Measurements from ENCODE around the gene CELSR2. TPM values are rescaled to one million over a fixed set of nuclear protein-coding genes. Genes with fewer than 3 reads are reported as not detected.

Gene CELSR2
- total and polyA plus RNA-seq, 2 experiments from 2014 or later = 11.2 to 35.1 TPM

DNA sequence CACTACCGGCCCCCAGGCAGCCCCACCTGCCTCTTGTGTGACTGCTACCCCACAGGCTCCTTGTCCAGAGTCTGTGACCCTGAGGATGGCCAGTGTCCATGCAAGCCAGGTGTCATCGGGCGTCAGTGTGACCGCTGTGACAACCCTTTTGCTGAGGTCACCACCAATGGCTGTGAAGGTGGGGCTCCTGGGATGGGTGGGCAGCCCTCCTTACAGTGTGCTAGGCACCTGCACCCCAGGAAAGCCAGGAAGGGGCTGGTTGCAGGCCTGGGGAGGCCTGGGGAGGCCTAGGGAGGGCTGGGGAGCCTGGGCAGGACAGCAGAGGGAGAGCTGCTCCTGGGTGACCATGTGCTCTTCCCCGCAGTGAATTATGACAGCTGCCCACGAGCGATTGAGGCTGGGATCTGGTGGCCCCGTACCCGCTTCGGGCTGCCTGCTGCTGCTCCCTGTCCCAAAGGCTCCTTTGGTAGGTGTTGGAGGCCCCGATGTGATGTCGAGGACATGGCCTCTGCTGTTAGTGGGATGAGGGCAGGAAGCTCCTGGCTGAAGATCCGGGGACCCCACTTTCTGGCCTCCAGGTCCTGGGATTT lies 16.5 kb downstream of the CELSR2 start:
- Histone ChIP-seq H3K4me2 (no peak overlapping the region), H3F3A (replicated peaks; ENCODE audit: low read depth) (0 out of 2 replicates have a peak, but pooled peaks cover 5% of the 10 kb centered on the region), H2AFZ (no peak overlapping the region), H3K27me3 (ENCODE audit: insufficient read depth) (no peaks in the 10 kb centered on the region), H3K36me3 (ENCODE audit: insufficient read depth) (no peaks in the 10 kb centered on the region), H4K20me1 (replicated peaks; ENCODE audit: insufficient read depth) (no peaks in the 10 kb centered on the region), H3K4me1 (ENCODE audit: insufficient read depth) (no peaks in the 10 kb centered on the region), H3K4me3 (no peak overlapping the region), H3K27ac (ENCODE audit: low read depth) (no peak overlapping the region), H3K9me2 (ENCODE audit: insufficient read depth) (no peaks in the 10 kb centered on the region), H3K79me2 (replicated peaks; ENCODE audit: insufficient read depth) (no peaks in the 10 kb centered on the region)
- peaks cover 9% of the 10 kb centered on the region for H3K27me3 Mint-ChIP-seq (ENCODE audit: insufficient read depth, low read depth, poor library complexity)
- TF ChIP-seq, protein P1, sequence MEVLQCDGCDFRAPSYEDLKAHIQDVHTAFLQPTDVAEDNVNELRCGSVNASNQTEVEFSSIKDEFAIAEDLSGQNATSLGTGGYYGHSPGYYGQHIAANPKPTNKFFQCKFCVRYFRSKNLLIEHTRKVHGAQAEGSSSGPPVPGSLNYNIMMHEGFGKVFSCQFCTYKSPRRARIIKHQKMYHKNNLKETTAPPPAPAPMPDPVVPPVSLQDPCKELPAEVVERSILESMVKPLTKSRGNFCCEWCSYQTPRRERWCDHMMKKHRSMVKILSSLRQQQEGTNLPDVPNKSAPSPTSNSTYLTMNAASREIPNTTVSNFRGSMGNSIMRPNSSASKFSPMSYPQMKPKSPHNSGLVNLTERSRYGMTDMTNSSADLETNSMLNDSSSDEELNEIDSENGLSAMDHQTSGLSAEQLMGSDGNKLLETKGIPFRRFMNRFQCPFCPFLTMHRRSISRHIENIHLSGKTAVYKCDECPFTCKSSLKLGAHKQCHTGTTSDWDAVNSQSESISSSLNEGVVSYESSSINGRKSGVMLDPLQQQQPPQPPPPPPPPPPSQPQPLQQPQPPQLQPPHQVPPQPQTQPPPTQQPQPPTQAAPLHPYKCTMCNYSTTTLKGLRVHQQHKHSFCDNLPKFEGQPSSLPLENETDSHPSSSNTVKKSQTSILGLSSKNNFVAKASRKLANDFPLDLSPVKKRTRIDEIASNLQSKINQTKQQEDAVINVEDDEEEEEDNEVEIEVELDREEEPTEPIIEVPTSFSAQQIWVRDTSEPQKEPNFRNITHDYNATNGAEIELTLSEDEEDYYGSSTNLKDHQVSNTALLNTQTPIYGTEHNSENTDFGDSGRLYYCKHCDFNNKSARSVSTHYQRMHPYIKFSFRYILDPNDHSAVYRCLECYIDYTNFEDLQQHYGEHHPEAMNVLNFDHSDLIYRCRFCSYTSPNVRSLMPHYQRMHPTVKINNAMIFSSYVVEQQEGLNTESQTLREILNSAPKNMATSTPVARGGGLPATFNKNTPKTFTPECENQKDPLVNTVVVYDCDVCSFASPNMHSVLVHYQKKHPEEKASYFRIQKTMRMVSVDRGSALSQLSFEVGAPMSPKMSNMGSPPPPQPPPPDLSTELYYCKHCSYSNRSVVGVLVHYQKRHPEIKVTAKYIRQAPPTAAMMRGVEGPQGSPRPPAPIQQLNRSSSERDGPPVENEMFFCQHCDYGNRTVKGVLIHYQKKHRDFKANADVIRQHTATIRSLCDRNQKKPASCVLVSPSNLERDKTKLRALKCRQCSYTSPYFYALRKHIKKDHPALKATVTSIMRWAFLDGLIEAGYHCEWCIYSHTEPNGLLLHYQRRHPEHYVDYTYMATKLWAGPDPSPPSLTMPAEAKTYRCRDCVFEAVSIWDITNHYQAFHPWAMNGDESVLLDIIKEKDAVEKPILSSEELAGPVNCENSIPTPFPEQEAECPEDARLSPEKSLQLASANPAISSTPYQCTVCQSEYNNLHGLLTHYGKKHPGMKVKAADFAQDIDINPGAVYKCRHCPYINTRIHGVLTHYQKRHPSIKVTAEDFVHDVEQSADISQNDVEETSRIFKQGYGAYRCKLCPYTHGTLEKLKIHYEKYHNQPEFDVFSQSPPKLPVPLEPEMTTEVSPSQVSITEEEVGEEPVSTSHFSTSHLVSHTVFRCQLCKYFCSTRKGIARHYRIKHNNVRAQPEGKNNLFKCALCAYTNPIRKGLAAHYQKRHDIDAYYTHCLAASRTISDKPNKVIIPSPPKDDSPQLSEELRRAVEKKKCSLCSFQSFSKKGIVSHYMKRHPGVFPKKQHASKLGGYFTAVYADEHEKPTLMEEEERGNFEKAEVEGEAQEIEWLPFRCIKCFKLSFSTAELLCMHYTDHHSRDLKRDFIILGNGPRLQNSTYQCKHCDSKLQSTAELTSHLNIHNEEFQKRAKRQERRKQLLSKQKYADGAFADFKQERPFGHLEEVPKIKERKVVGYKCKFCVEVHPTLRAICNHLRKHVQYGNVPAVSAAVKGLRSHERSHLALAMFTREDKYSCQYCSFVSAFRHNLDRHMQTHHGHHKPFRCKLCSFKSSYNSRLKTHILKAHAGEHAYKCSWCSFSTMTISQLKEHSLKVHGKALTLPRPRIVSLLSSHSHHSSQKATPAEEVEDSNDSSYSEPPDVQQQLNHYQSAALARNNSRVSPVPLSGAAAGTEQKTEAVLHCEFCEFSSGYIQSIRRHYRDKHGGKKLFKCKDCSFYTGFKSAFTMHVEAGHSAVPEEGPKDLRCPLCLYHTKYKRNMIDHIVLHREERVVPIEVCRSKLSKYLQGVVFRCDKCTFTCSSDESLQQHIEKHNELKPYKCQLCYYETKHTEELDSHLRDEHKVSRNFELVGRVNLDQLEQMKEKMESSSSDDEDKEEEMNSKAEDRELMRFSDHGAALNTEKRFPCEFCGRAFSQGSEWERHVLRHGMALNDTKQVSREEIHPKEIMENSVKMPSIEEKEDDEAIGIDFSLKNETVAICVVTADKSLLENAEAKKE (CRISPR knock-in tag; IDR thresholded peaks at IDR 0.05) = no peak
- TF ChIP-seq STAT1 (IDR thresholded peaks at IDR 0.05; ENCODE audit: unreplicated experiment) (no peak), ZNF331 (CRISPR knock-in tag; IDR thresholded peaks at IDR 0.05; ENCODE audit: low read depth) (no peak), REST (IDR thresholded peaks at IDR 0.05; ENCODE audit: unreplicated experiment) (no peak), POLR2AphosphoS5 (IDR thresholded peaks at IDR 0.05; ENCODE audit: low read depth) (no peak), CREB1 (CRISPR knock-in tag; IDR thresholded peaks at IDR 0.05; ENCODE audit: low read depth) (no peak)
- H3K4me1 Mint-ChIP-seq = peaks cover 3% of the 10 kb centered on the region; the same call in 1 of the 3 replicates
- DNase-seq (ENCODE audit: low spot score) (no peak), ATAC-seq (no peak)
- 0 out of 2 replicates have a peak overlapping the region, but pooled peaks have one; percentile 56 for H3K27ac Mint-ChIP-seq
- no peak overlapping the region for H3K4me3 Mint-ChIP-seq
- H3K9me3 Mint-ChIP-seq = no peaks in the 10 kb centered on the region; the same call in 1 of the 3 replicates
- peaks cover 12% of the 10 kb centered on the region; the same call in 2 of the 3 replicates for H3K36me3 Mint-ChIP-seq (ENCODE audit: low read depth)
